ENCODE measurements around the gene SORL1-AS1.

DNA sequence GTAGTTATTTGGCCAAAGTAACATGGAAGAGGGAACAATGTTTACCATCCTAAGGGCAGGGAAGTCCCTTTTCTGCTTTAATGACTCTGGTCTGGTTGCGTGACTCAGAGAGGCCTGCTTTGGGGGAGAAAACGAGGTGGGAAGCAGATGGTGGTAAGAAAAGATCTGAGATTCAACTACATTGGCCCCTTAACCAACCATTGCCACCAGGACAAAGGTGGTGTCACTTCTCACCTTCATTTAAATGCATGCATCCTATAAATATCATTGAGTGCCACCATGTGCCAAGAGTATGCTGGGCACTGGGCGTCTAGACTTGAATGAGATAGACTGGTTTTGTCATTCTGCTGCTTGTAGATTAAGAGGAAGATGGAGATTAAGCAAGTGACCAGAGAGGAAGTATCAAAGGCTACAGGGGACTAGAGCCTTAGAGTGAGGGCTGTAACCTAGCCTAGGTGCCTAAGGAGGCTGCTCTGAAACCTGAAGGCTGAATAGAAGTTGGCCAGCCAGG lies 4.3 kb downstream of the SORL1-AS1 start:
- TF ChIP-seq, protein P1, sequence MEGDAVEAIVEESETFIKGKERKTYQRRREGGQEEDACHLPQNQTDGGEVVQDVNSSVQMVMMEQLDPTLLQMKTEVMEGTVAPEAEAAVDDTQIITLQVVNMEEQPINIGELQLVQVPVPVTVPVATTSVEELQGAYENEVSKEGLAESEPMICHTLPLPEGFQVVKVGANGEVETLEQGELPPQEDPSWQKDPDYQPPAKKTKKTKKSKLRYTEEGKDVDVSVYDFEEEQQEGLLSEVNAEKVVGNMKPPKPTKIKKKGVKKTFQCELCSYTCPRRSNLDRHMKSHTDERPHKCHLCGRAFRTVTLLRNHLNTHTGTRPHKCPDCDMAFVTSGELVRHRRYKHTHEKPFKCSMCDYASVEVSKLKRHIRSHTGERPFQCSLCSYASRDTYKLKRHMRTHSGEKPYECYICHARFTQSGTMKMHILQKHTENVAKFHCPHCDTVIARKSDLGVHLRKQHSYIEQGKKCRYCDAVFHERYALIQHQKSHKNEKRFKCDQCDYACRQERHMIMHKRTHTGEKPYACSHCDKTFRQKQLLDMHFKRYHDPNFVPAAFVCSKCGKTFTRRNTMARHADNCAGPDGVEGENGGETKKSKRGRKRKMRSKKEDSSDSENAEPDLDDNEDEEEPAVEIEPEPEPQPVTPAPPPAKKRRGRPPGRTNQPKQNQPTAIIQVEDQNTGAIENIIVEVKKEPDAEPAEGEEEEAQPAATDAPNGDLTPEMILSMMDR (conservative IDR thresholded peaks at IDR 0.05; ENCODE audit: low read length), result no peak
- TF ChIP-seq EZH2phosphoT487 (IDR thresholded peaks at IDR 0.05; ENCODE audit: borderline replicate concordance, low read depth, low read length), result no peak
